HG03196 (cell line): ENCODE results near the gene ASB10.

ENCODE experiments used
- ATAC-seq: cut with Tn5 transposase; IDR thresholded peaks from one replicate; pipeline ENCODE4 v1.9.1; 2021; ENCODE audit not compliant: unreplicated experiment

The ASB10 gene

GRCh38 chr7:151186640-151187408 lies at the start of gene ASB10:
TSS of gene ASB10 (minus strand) at chr7:151187250. CDS start at chr7:151187130, 120 bp downstream.
- ATAC-seq, result no peak

- ATAC-seq, result no peak
Measured at GRCh38 chr7:151236406-151236805, 49.4 kb upstream of the ASB10 start.

GRCh38 chr7:151235091-151235787 lies 48.2 kb upstream of the ASB10 start:
- ATAC-seq, result no peak

GRCh38 chr7:151233804-151234203 lies 46.8 kb upstream of the ASB10 start:
- ATAC-seq, result no peak

GRCh38 chr7:151232917-151233701 lies 46.1 kb upstream of the ASB10 start:
- ATAC-seq, result peak; percentile 38

- ATAC-seq, result peak; percentile 94
Measured at GRCh38 chr7:151232091-151232916, 45.3 kb upstream of the ASB10 start, which contains the start of gene CHPF2. TSS of gene CHPF2 (plus strand) at chr7:151232483. CDS start at chr7:151234012, 1,529 bp downstream.

- ATAC-seq, result no peak
Measured at GRCh38 chr7:151231080-151231479, 44.0 kb upstream of the ASB10 start.

- no peak for ATAC-seq
Measured at GRCh38 chr7:151229249-151229648, 42.2 kb upstream of the ASB10 start.

- no peak for ATAC-seq
Measured at GRCh38 chr7:151228024-151228866, 41.2 kb upstream of the ASB10 start.

GRCh38 chr7:151226875-151227782 lies 40.1 kb upstream of the ASB10 start, which contains the start of gene ABCF2:
TSS of gene ABCF2 (minus strand) at chr7:151227205. CDS start at chr7:151226458, 747 bp downstream.
- ATAC-seq, result peak; percentile 99

- no peak for ATAC-seq
Measured at GRCh38 chr7:151226560-151226874, 39.5 kb upstream of the ASB10 start.

GRCh38 chr7:151225948-151226510 lies 39.0 kb upstream of the ASB10 start:
- ATAC-seq, result no peak

GRCh38 chr7:151223728-151224127 lies 36.7 kb upstream of the ASB10 start:
- no peak for ATAC-seq

GRCh38 chr7:151218170-151218569 lies 31.1 kb upstream of the ASB10 start:
- ATAC-seq, result no peak

- ATAC-seq, result no peak
Measured at GRCh38 chr7:151215396-151215795, 28.3 kb upstream of the ASB10 start.

- ATAC-seq, result no peak
Measured at GRCh38 chr7:151213826-151214225, 26.8 kb upstream of the ASB10 start.

- no peak for ATAC-seq
Measured at GRCh38 chr7:151212626-151213025, 25.6 kb upstream of the ASB10 start.

GRCh38 chr7:151211155-151211772 lies 24.2 kb upstream of the ASB10 start:
- no peak for ATAC-seq
